Measurements from ENCODE around the gene EVX2. TPM values are rescaled to one million over a fixed set of nuclear protein-coding genes. Genes with fewer than 3 reads are reported as not detected.

The EVX2 gene
- total RNA-seq, 1 experiment from 2014 or later: not detected

DNA sequence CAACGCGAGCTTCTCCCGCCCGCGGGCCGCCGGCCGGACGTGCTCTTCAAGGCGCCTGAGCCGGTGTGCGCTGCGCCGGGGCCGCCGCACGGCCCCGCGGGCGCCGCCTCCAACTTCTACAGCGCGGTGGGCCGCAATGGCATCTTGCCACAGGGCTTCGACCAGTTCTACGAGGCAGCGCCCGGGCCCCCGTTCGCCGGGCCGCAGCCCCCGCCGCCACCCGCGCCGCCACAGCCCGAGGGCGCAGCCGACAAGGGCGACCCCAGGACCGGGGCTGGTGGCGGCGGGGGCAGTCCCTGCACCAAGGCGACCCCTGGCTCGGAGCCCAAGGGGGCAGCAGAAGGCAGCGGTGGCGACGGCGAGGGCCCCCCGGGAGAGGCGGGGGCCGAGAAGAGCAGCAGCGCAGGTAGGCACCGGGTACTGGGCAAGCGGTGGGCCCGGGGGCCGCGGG lies 24.0 kb upstream of the EVX2 start:
- DNase-seq (ENCODE audit: low read depth): no peak

DNA sequence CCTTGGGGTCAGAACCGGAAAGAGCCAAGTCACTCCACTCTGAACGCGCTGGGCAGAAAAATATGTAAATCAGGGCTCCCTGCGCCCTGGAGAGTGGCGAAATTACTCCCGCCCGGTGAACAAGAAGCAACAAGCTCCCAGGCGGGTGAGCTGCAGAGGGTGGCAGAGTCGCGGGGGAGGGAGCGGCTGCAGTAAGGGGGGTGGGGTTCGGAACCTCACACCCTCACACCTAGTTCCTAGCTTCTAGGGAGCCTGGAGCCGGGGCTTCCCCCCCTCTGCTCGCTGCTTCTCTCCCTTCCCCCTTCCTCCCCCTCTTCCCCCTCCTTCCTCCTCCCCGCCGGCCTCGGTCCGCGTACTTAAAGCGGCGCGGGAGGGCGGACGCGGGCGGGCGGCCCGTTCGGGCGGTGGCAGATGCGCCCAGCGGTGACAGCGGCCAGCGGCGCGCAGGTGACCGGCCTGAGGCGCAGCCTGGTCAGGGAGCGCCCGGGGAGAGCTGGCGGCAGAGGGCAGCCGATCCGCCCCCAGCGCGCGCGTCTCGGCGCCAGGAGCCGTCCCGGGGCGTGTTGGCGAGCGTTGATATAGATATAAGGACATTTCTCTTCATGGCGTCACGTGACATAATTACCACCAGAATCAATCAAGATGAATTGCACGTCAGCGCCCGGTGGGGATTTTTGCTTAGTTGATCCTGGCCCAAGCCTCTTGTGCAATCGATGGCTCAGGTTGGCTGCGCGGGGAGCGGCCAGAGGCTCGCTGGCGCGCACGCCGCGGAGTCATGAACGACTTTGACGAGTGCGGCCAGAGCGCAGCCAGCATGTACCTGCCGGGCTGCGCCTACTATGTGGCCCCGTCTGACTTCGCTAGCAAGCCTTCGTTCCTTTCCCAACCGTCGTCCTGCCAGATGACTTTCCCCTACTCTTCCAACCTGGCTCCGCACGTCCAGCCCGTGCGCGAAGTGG lies 23.1 kb upstream of the EVX2 start, which contains the start of gene HOXD11:
Gene HOXD11, plus strand, starts transcription at position 700 of the 959 bp plus-strand sequence. Its CDS starts 76 bp downstream, at position 776.
- DNase-seq (ENCODE audit: low read depth): no peak

DNA sequence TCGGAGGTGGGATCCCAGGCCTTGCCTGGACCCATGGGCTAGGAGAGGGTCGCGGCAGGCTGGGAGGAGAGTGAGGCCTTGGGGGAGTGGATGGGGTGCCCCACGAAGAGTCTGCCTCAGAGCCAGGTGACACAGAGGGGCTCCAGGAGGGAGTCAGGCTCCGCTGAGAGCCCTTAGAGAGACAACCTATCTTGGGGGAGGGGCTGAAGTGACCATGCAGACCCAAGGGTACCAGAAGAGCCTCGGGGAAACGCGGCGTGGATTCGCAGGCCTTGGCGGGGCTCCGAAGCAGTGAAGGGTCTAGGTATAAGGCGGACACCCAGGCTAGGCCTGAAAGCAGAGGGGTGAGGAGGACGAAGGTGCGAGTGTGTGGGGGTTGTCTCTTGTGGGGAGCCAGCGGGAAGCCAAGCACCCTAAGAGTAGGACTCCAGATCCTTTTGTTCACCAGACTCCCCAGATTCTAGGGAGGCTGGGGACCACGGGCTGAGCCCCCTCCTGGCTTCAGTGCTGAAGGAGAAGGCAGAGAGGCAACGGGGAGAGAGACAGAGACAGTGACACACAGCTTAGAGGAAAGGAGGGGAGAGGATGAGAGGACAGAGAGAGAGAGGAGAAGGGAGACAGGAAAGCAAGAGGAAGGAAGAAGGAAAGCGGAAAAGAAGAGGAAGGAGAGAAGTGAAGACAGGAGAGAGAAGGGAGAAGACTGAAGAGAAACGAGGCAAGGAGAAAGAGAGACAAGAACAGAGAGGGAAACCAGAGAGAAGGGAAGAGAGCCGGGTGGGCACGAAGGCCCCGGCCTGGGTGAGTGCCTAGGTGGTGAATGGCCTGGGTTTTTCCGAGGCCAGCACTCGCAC lies 22.2 kb upstream of the EVX2 start:
- no peak for DNase-seq (ENCODE audit: low read depth)

DNA sequence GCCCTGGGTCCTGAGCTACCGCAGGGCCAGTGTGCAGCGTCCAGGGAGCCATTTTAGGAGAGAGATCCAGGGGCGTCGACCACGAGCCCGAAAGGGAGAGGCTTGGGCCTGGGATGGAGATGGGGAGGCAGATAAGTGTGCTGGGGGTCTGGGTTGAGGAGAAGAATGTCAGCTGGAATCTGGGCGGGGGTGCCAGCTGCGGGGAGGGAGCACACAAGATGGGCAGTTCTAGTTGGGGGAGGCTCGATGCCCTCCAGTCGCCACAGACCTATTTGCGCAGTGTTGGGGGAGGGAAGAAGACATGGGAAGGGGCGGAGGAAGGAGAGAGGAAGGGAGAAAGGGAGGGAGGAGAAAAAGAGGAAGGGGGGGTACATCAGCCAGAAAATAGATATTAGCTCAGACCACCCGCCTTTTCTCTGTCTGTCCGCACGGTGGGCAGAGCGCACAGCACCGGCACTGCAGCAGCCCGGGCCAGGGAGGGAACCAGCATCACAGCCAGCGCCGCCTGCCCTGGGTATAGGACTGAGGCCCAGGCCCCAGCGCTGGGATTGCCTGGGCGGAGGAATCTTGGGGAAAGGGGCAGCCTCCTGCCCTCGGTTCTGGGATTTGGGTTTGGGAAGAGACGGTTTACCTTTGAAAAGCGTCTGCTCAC lies 21.4 kb upstream of the EVX2 start:
- DNase-seq (ENCODE audit: low read depth): no peak

DNA sequence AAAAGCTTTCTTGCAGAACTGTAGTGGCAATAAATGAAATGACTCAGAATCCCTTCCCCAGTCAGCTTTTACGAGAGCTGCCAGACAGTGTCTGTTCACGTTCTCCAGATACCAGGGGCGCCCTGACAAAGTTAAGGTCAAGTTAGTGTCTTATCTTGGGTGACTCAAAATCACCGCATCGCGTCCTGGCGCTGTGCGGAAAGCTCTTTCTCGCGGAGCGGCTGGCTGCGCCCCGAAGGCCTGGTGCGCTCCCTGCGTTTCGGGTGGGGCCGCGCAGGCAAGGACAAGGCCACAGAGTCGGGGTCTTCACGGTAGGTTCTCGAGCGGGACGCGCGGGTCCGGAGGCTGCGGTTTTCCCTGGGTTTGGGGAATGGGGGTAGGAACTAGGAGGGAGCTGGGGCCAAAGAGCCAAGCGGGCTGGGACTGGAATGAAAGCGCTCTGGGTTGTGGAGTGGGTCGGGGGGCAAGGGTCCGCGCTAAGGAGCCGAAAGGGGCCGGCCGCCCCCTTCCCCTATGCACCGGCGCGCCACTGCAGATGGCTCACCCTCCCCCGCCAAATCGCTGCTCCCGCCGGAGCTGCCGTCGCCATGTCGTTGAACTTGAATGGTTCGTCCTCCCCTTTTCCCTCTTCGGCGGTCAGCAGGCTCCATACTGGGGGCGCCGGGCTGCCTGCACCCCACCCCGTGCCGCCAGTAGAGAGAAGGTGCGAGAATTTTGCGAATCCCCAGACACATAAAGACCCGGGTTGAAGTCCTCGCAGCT lies 20.7 kb upstream of the EVX2 start:
- DNase-seq (ENCODE audit: low read depth): no peak

DNA sequence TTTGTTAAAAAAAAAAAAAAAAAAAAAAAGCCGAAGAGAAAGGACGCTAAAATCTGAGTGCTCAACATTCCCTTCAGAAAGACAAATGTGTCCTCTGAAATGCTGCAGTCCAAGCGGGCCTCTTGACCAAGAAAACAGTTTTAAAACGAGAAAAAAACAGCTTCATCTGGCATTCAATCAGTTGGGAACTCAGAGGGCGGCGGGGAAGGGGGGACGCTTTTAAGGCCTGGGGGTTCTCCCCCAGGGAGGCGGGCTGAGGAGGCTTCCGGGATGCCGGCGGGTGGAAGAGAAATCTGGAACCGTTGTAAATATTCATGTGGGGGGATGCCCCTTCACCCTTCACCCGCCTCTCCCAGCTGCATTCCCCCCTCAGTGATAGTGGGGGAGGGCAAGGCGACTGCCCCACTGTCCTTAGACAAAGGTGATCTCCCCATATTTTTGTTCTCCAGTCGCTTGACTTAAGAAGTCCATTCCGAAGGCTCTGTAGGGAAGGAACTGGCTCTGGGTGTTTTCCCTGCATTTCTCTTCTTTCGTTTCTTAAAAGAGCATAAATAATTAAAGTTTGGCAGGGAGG lies 20.1 kb upstream of the EVX2 start:
- no peak for DNase-seq (ENCODE audit: low read depth)

DNA sequence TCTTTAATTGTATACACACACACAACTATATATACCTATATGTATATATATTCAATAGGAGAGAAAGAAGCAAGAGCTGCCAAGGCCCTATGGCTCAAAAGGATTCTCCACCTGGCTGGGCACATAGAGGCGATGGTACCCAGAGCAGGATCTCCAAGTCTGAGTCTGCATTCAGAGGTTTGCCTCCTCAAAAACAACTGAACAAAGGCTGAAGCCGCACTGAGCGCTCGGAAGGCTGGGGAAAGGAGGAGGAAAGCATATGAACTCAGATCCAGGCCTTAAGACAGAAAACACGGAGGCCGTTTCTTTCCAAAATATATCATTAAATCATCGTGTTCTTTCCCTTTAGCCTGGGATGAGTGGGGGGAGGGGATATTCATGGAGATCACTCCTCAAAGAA lies 19.4 kb upstream of the EVX2 start:
- no peak for DNase-seq (ENCODE audit: low read depth)

DNA sequence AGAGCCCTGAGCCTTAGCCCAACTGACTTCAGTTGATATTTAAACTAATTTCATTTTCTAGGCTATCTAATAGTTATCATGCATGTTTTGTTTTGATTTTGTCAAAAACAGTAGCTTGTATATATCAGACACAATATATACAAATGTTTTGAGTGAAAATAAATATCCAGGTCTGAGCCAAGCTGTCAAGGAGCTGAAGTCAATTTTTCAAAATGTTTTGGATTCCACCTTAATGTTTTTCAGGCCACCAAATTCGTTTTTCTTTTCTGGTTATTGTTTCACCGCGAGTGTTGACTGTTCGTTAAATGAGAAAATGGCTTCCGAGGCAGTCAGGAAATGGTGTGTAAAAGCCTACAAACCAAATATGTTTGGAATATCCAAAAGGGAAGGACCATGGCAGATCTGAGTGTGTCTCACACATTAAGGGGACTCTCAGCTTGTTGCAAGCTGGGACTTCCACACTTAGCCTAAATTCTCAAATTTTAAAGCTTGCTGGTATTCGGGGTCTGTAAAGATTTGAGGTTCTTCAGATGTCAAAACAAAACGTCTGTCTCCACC lies 18.6 kb upstream of the EVX2 start:
- no peak for DNase-seq (ENCODE audit: low read depth)

DNA sequence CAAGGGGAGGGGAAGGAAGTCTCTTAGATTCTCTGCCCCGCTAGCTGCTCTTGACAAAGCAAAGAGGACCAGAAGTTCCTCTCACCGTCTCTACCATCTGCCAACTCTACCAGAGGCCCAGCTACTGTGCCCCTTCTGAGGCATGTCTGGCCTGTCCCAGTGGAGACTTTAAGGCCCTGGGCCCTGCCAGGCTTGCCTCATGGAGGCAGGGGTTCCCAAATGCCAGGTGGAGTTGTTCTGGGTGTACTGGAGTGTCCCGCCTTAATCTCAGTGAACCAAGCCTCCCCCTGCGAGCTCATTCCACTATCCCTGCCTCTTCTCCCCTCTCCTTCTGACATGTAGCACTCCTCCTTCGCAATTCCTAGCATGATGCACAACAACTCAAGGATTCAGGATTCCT lies 18.1 kb upstream of the EVX2 start:
- no peak for DNase-seq (ENCODE audit: low read depth)

DNA sequence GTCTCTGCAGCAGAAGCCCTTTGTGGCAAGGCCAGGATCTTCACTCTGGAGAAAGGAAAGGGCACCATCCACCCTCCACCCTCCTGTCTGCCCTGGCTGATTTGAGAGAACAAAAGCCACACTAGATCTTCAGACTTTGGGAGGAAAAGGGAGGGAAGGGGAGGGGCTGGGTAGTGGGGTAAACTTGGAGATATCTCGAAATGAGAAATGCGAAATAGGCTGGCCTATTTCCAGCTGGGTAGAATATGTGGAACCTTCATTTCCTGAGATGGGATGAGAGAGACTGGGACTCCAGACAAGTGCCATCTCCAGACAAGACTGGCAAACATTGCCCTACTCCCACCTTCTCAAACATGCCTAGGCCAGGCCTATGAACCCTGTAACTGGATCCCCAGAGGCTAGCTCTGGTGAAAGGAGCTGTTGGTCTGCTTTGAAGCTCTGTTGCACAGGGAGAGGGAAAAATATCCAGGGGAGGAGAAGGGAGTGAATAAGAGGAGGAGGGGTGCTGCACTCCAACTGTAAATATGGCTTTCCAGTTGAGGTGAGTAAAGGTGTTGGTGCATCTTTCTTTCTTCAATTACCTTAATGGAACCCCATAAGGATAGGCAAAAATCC lies 17.6 kb upstream of the EVX2 start:
- no peak for DNase-seq (ENCODE audit: low read depth)

DNA sequence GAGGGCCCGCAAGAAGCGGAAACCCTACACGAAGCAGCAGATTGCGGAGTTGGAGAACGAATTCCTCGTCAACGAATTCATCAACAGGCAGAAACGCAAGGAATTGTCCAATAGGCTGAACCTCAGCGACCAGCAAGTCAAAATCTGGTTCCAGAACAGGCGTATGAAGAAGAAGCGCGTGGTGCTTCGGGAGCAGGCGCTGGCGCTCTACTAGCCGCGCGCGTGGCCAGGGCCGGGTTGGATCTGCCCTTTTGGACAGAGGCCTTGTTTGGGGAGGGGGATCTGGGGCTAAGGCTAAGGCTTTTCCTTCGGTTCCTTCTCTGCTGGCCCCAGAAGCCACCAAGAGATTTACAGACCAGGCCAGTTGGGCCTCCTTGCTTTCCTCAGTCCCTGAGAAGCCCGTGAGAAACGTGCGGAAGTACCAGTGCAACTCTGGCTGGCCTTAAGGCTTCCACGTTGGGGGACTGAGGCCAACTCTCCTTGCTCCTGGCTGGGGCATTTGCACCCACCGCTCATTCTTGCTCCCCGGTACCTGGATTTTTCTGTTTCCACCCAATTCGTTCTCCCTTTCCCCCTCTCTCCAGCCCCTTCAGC lies 16.9 kb upstream of the EVX2 start:
- DNase-seq (ENCODE audit: low read depth): no peak

DNA sequence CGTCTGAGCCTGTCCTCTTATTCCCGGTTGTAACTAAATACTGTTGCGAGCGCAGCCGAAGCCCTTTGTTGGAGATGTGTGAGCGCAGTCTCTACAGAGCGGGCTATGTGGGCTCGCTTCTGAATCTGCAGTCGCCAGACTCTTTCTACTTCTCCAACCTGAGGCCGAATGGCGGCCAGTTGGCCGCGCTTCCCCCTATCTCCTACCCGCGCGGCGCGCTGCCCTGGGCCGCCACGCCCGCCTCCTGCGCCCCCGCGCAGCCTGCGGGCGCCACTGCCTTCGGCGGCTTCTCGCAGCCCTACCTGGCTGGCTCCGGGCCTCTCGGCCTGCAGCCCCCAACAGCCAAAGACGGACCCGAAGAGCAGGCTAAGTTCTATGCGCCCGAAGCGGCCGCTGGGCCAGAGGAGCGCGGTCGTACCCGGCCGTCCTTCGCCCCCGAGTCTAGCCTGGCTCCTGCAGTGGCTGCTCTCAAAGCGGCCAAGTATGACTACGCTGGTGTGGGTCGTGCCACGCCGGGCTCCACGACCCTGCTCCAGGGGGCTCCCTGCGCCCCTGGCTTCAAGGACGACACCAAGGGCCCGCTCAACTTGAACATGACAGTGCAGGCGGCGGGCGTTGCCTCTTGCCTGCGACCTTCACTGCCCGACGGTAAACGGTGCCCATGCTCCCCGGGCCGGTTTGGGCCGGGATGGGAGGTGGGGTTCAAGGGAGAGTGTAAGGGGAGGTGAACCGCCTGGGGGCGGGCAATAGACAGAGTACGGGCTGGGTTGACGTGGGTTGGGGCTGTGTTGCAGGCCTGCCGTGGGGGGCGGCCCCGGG lies 16.2 kb upstream of the EVX2 start, which contains the start of gene HOXD12:
Gene HOXD12, plus strand, starts transcription at position 68 of the 819 bp plus-strand sequence. Its CDS starts 7 bp downstream, at position 75.
- DNase-seq (ENCODE audit: low read depth): no peak

DNA sequence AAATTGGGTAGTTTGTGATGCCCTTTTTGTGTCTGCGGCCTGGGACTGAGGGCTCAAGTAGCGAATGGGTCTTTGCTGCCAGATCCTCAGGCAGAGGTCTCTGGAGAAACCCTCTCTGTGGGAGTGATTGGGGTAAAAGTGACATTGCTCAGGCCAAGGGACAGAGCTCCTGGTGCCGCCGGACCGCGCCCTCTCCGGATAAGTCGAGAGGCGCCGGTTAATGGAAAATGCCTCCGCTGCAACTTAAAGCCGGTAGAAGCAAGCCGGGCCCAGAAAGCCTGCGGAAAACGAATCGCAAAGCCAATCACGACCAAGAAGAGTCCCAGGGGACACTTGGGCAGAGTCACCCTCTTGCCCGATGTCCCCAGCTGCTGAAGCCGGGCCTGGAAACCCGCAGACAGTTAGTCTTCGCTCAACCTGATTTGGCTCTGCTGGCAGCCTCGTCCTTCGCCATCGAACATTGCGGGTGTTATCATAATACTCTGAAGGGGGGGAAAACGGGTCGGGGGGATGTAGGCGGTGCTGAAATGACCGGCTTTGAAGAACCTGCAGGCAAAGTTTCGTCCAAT lies 15.5 kb upstream of the EVX2 start:
- DNase-seq (ENCODE audit: low read depth): no peak

DNA sequence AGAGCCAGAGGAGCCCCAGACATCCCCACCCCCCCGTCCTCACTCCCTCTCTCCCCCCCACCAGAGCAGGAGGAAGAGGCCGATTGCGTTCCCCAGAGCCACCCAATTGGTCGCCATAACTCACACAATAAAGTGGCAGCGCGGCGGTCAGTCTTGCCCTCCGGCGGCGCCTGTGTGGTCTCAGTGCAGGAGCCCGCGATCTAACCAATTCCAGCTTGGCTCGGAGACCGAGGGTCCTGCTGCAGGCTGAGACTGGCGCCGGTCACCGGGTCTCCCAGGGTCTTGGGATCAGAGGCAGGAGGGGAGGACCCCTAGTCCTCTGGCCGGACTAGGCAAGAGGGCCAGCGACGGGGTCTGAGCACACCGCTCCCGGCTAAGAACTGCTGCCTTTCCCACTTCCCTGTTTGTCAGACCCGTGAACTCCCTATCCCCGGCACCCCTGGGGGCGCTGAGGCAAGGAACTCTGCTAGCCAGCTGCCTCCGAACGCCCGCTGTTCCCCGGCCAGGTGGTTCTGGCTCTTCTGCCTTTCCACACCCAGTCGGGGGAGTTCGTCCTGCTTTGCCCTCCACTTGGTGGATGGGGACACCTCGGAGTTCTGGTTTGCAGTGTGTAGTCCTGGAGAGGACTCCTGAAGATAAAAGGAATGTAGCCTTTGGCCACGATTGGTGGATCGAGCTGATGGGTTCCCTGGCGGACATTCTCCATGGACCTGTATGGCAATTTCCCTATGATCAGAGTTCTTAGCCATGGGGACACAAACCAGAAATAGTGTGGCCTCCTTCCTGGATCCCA lies 14.8 kb upstream of the EVX2 start:
- no peak for DNase-seq (ENCODE audit: low read depth)

DNA sequence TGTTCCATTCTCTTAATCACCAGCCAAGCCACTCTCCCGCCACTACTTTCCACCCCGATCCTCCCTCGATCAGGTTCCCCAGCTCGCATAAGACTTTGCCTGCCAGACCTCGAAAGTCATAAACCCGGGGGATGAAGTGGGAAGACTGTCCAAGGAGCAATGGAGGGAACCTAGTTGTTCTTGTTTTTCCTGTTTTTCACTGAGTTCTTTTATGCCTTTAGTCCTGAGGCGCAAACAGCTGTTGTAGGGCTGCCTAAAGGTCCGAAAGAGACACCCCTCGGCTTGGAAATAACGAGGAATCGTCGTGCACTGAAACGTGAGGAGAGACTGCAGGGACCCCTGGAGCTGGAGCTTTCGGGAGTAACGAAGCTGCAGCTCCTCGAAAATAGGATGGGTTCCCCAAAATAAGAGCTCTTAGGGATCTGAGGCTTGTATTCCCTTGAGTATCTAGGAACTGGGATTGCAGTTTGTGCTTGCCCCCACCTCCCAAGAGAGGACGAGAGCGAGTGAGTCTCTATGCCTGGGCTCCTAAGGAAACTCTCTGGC lies 14.1 kb upstream of the EVX2 start:
- no peak for DNase-seq (ENCODE audit: low read depth)

DNA sequence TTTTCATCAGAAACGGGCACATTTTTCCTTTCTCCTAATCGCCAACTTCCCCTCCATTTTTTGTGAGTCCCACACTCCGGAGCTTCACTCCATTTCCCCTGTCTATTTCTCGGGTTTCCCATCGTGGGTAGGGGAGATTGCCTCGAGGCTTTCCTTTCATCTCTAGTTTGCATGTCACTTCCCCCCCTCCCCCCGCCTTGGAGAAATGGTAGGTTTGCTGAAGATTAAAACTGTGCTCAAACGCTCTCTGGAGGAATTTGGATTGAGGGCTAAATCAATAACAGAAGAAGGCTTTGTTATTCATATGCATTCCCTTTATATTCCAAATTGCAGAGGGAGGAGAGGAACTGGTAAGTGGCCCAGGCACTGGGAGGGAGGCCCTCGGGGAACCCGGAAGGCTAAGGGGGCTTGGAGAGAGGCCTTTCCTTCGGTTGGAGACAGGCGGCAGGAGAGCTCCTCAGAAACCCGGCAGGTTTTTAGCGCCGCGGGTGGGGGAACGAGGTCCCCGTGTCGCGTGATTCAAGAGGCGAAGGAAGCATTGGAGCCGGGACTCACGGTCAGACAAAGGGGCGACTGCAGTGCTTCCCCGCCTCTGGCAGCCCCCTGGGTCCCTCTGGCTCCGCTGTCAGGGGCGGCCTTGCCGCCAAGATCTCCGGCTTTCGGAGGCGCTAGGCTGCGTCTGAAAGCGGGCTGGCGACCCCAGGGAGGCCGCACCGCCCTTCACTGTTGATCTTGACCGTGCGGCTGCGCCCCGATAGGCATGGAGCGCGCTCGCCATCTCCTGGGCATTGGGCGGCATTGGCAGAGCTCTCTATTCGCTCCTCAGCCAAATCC lies 13.4 kb upstream of the EVX2 start:
- DNase-seq (ENCODE audit: low read depth): peak; percentile 69
